GM19438 (cell line): ENCODE results near the gene CTNNA3.
"Not testable (repeated sequence)": the region's sequence is repeated elsewhere in the genome, so short reads cannot be mapped to it uniquely, and the experiment has no call there.

Experiments
- ATAC-seq: cut with Tn5 transposase; IDR thresholded peaks from one replicate; pipeline ENCODE4 v1.9.1; 2021; ENCODE audit warnings: low read depth; ENCODE audit not compliant: unreplicated experiment

The CTNNA3 gene

GRCh38 chr10:67386841-67387533, 309.0 kb downstream of the CTNNA3 start:
- not testable (repeated sequence) for ATAC-seq

- no peak for ATAC-seq
Observed at GRCh38 chr10:67386260-67386659, 309.7 kb downstream of the CTNNA3 start.

GRCh38 chr10:67385566-67385965, 310.4 kb downstream of the CTNNA3 start:
- ATAC-seq: no peak

- ATAC-seq: no peak
Observed at GRCh38 chr10:67385089-67385488, 310.9 kb downstream of the CTNNA3 start.

GRCh38 chr10:67331121-67331910, 364.7 kb downstream of the CTNNA3 start:
- ATAC-seq: no peak

- ATAC-seq: no peak
Observed at GRCh38 chr10:67327626-67328535, 368.1 kb downstream of the CTNNA3 start.

GRCh38 chr10:67319976-67320375, 376.0 kb downstream of the CTNNA3 start:
- no peak for ATAC-seq

- no peak for ATAC-seq
Observed at GRCh38 chr10:67308912-67309311, 387.1 kb downstream of the CTNNA3 start.

GRCh38 chr10:67306588-67307205, 389.3 kb downstream of the CTNNA3 start:
- ATAC-seq: no peak

- ATAC-seq: no peak
Observed at GRCh38 chr10:67302701-67303100, 393.3 kb downstream of the CTNNA3 start.

- ATAC-seq: no peak
Observed at GRCh38 chr10:67299761-67300160, 396.2 kb downstream of the CTNNA3 start.

GRCh38 chr10:67297637-67298181, 398.3 kb downstream of the CTNNA3 start:
- ATAC-seq: no peak

- ATAC-seq: no peak
Observed at GRCh38 chr10:67296926-67297325, 399.1 kb downstream of the CTNNA3 start.

GRCh38 chr10:67288688-67289410, 407.1 kb downstream of the CTNNA3 start:
- no peak for ATAC-seq

GRCh38 chr10:67284589-67284988, 411.4 kb downstream of the CTNNA3 start:
- no peak for ATAC-seq

- ATAC-seq: no peak
Observed at GRCh38 chr10:67282871-67283270, 413.1 kb downstream of the CTNNA3 start.

- ATAC-seq: no peak
Observed at GRCh38 chr10:67280405-67280804, 415.6 kb downstream of the CTNNA3 start.

GRCh38 chr10:67277402-67277801, 418.6 kb downstream of the CTNNA3 start:
- ATAC-seq: no peak

- no peak for ATAC-seq
Observed at GRCh38 chr10:67269828-67270227, 426.2 kb downstream of the CTNNA3 start.

- no peak for ATAC-seq
Observed at GRCh38 chr10:67268146-67268545, 427.8 kb downstream of the CTNNA3 start.
